Neuronal stem cell (in vitro differentiated cells): ENCODE measurements around the gene SPAG16.
A peak's percentile ranks its signal among the peaks of the same experiment; 100 is the strongest.

Experiments
- DNase-seq: peaks from one replicate; pipeline ENCODE4 v3.0.0-alpha.2; 2013; ENCODE audit warnings: low spot score
- H2AFZ ChIP-seq: one replicate; pipeline ENCODE4 v1.6.1; 2013; ENCODE audit warnings: mild to moderate bottlenecking, low read length, inconsistent platforms
- H2AK5ac ChIP-seq: 2 replicates; pipeline ENCODE4 v1.6.1; 2013; ENCODE audit warnings: low read depth, mild to moderate bottlenecking, inconsistent platforms, low read length, moderate library complexity, mixed read lengths
- H2BK120ac ChIP-seq: 2 replicates; pipeline ENCODE4 v1.6.1; 2013; ENCODE audit warnings: low read depth, mild to moderate bottlenecking, inconsistent platforms, low read length, moderate library complexity, mixed read lengths
- H2BK12ac ChIP-seq: one replicate; pipeline ENCODE4 v1.6.1; 2013; ENCODE audit warnings: low read length, inconsistent platforms
- H2BK15ac ChIP-seq: 2 replicates; pipeline ENCODE4 v1.6.1; 2013; ENCODE audit warnings: mild to moderate bottlenecking, low read length, inconsistent platforms, mixed read lengths
- H2BK5ac ChIP-seq: one replicate; pipeline ENCODE4 v1.6.1; 2013; ENCODE audit warnings: inconsistent platforms, mild to moderate bottlenecking, low read length, moderate library complexity
- H3K14ac ChIP-seq: one replicate; pipeline ENCODE4 v1.6.1; 2013; ENCODE audit warnings: low read length, inconsistent platforms
- H3K18ac ChIP-seq: 2 replicates; pipeline ENCODE4 v1.6.1; 2013; ENCODE audit warnings: low read length, inconsistent platforms
- H3K23ac ChIP-seq: 2 replicates; pipeline ENCODE4 v1.6.1; 2013; ENCODE audit warnings: low read depth, mild to moderate bottlenecking, mixed read lengths, low read length, inconsistent platforms; ENCODE audit not compliant: poor library complexity
- H3K27ac ChIP-seq: replicated peaks from 3 replicates; pipeline ENCODE4 v1.5.1; 2013; ENCODE audit warnings: low read length, inconsistent platforms
- H3K27me3 ChIP-seq, 3 experiments: 2 replicates each; pipeline ENCODE4 v1.6.1; 2013; ENCODE audit warnings: low read length in 3 of 3, mild to moderate bottlenecking in 2 of 3, inconsistent platforms in 1 of 3, low read depth in 1 of 3, mixed read lengths in 1 of 3, moderate library complexity in 1 of 3; ENCODE audit not compliant: control insufficient read depth in 3 of 3, insufficient read depth in 3 of 3
- H3K36me3 ChIP-seq, 2 donors: replicated peaks in 1 of 2; 2 replicates each; pipeline ENCODE4 v1.6.1; 2013; ENCODE audit warnings: low read length in 2 of 2; ENCODE audit not compliant: control insufficient read depth in 2 of 2, insufficient read depth in 2 of 2
- H3K4ac ChIP-seq: 2 replicates; pipeline ENCODE4 v1.6.1; 2013; ENCODE audit warnings: inconsistent platforms, mild to moderate bottlenecking, low read length, moderate library complexity
- H3K4me1 ChIP-seq, 2 donors: 1 replicate in 1 of 2; 2 replicates in 1 of 2; pipeline ENCODE4 v1.6.1; 2013; ENCODE audit warnings: low read length in 2 of 2, low read depth in 1 of 2; ENCODE audit not compliant: control insufficient read depth in 2 of 2, insufficient read depth in 1 of 2
- H3K4me2 ChIP-seq: one replicate; pipeline ENCODE4 v1.6.1; 2013; ENCODE audit warnings: mild to moderate bottlenecking, low read length, inconsistent platforms; ENCODE audit not compliant: insufficient read depth, poor library complexity, severe bottlenecking
- H3K4me3 ChIP-seq, 2 donors: 2 replicates each; pipeline ENCODE4 v1.5.1; 2013; ENCODE audit warnings: low read length in 2 of 2, mild to moderate bottlenecking in 2 of 2, inconsistent platforms in 1 of 2, moderate library complexity in 1 of 2
- H3K79me1 ChIP-seq: one replicate; pipeline ENCODE4 v1.6.1; 2013; ENCODE audit warnings: low read depth, mild to moderate bottlenecking, inconsistent platforms, low read length, moderate library complexity
- H3K9ac ChIP-seq: one replicate; pipeline ENCODE4 v1.6.1; 2013; ENCODE audit warnings: mild to moderate bottlenecking, low read depth, low read length, inconsistent platforms; ENCODE audit not compliant: poor library complexity
- H3K9me3 ChIP-seq, 2 donors: replicated peaks in 1 of 2; 2 replicates each; pipeline versions ENCODE3 to v1.6.1; 2013; ENCODE audit warnings: low read length in 2 of 2, mild to moderate bottlenecking in 2 of 2, inconsistent platforms in 1 of 2, low read depth in 1 of 2, mixed read lengths in 1 of 2, moderate library complexity in 1 of 2; ENCODE audit not compliant: control insufficient read depth in 2 of 2, insufficient read depth in 1 of 2
- H4K8ac ChIP-seq: one replicate; pipeline ENCODE4 v1.6.1; 2013; ENCODE audit warnings: low read depth, mild to moderate bottlenecking, inconsistent platforms, low read length, moderate library complexity
- H4K91ac ChIP-seq: one replicate; pipeline ENCODE4 v1.6.1; 2013; ENCODE audit warnings: low read length, low read depth, mild to moderate bottlenecking, inconsistent platforms; ENCODE audit not compliant: poor library complexity
- WGBS, 2 donors: extraction: QIAGEN DNeasy Blood & Tissue Kit; methylation state at CpG; one replicate each; pipeline ENCODE4 v1.1.7; 2013; ENCODE audit warnings: missing lambda C conversion rate in 2 of 2, mixed read lengths in 1 of 2; ENCODE audit not compliant: insufficient read length in 2 of 2, insufficient replicate concordance in 1 of 2; ENCODE audit errors: extremely low coverage in 2 of 2; 5-methylcytosine and 5-hydroxymethylcytosine counted together

The SPAG16 gene

GRCh38 chr2:214126135-214126534, 841.9 kb downstream of the SPAG16 start:
- Histone ChIP-seq H3K27ac (no peak overlapping the region), H2BK15ac (no peak overlapping the region), H3K79me1 (no peaks in the 10 kb centered on the region), H2AK5ac (no peak overlapping the region), H2BK12ac (no peak overlapping the region), H2AFZ (peak overlapping the region; percentile 74), H3K9me3 (no peaks in the 10 kb centered on the region), H3K4me3 (no peak overlapping the region), H2BK120ac (no peak overlapping the region), H3K9ac (no peak overlapping the region), H4K91ac (no peak overlapping the region), H3K36me3 (no peaks in the 10 kb centered on the region), H3K4me1 (peaks cover 0 to 13% of the 10 kb centered on the region in 2 donors), H3K14ac (no peak overlapping the region), H3K4me2 (no peak overlapping the region), H2BK5ac (no peak overlapping the region), H3K23ac (no peak overlapping the region), H4K8ac (no peak overlapping the region), H3K27me3 (no peaks in the 10 kb centered on the region), H3K4ac (no peak overlapping the region), H3K18ac (no peak overlapping the region)
- no peak for DNase-seq
- no CpG with 5 or more reads among the region's 6 CpGs for WGBS, 2 donors

- Histone ChIP-seq H3K18ac (no peak overlapping the region), H3K9ac (no peak overlapping the region), H3K36me3 (no peaks in the 10 kb centered on the region), H2BK15ac (no peak overlapping the region), H3K27me3 (no peaks in the 10 kb centered on the region), H2AK5ac (no peak overlapping the region), H2BK5ac (no peak overlapping the region), H3K4me3 (no peak overlapping the region), H4K8ac (no peak overlapping the region), H3K14ac (no peak overlapping the region), H3K4ac (no peak overlapping the region), H3K23ac (no peak overlapping the region), H3K4me1 (peaks cover 0 to 13% of the 10 kb centered on the region in 2 donors), H3K4me2 (no peak overlapping the region), H3K79me1 (no peaks in the 10 kb centered on the region), H3K27ac (no peak overlapping the region), H2BK120ac (no peak overlapping the region), H2BK12ac (no peak overlapping the region), H3K9me3 (no peaks in the 10 kb centered on the region), H4K91ac (no peak overlapping the region), H2AFZ (peak overlapping the region; percentile 19)
- no peak for DNase-seq
Measured at GRCh38 chr2:214127170-214127569, 842.9 kb downstream of the SPAG16 start.

GRCh38 chr2:214127571-214127970, 843.3 kb downstream of the SPAG16 start:
- Histone ChIP-seq H4K8ac (no peak overlapping the region), H3K9ac (no peak overlapping the region), H3K27ac (no peak overlapping the region), H3K27me3 (no peaks in the 10 kb centered on the region), H3K4me1 (peaks cover 0 to 13% of the 10 kb centered on the region in 2 donors), H3K4me3 (no peak overlapping the region), H2BK5ac (no peak overlapping the region), H2BK15ac (no peak overlapping the region), H3K9me3 (no peaks in the 10 kb centered on the region), H3K14ac (no peak overlapping the region), H3K36me3 (no peaks in the 10 kb centered on the region), H4K91ac (no peak overlapping the region), H2AK5ac (no peak overlapping the region), H2BK12ac (no peak overlapping the region), H3K23ac (no peak overlapping the region), H3K79me1 (no peaks in the 10 kb centered on the region), H2BK120ac (no peak overlapping the region), H2AFZ (peak overlapping the region; percentile 35), H3K4me2 (no peak overlapping the region), H3K4ac (no peak overlapping the region), H3K18ac (no peak overlapping the region)
- DNase-seq, result no peak
- WGBS, 2 donors, result no CpG with 5 or more reads among the region's 1 CpG

- WGBS, 2 donors, result no CpG with 5 or more reads among the region's 1 CpG
- Histone ChIP-seq H2BK120ac (no peak overlapping the region), H2AFZ (peak overlapping the region; percentile 35), H4K8ac (no peak overlapping the region), H3K27ac (no peak overlapping the region), H3K36me3 (no peaks in the 10 kb centered on the region), H2BK15ac (no peak overlapping the region), H3K9me3 (no peaks in the 10 kb centered on the region), H2BK5ac (no peak overlapping the region), H3K9ac (no peak overlapping the region), H3K79me1 (no peaks in the 10 kb centered on the region), H3K23ac (no peak overlapping the region), H3K4me1 (peaks cover 0 to 13% of the 10 kb centered on the region in 2 donors), H2BK12ac (no peak overlapping the region), H3K4ac (no peak overlapping the region), H2AK5ac (no peak overlapping the region), H3K4me2 (no peak overlapping the region), H3K18ac (no peak overlapping the region), H3K14ac (no peak overlapping the region), H4K91ac (no peak overlapping the region), H3K27me3 (no peaks in the 10 kb centered on the region), H3K4me3 (no peak overlapping the region)
- DNase-seq, result no peak
Measured at GRCh38 chr2:214128040-214128439, 843.8 kb downstream of the SPAG16 start.
